GM23248 (cell line): Measurements from ENCODE around the gene BRAF.

Experiments
- EZH2 ChIP-seq: fragments of 200-600 bp; sonication (generic); IDR thresholded peaks from 2 replicates; pipeline ENCODE4 v1.6.1; 2018; ENCODE audit warnings: antibody characterized with exemption, mild to moderate bottlenecking; ENCODE audit not compliant: insufficient read depth, poor library complexity, severe bottlenecking
- EZH2phosphoT487 ChIP-seq: fragments of 200-600 bp; sonication (generic); IDR thresholded peaks from 2 replicates; pipeline ENCODE4 v1.6.1; 2018; ENCODE audit warnings: antibody characterized with exemption, moderate library complexity, mild to moderate bottlenecking, low read depth; ENCODE audit not compliant: insufficient read depth

- no peak for TF ChIP-seq EZH2
- TF ChIP-seq EZH2phosphoT487, result no peak
Measured at GRCh38 chr7:140870003-140870402, 54.7 kb downstream of the BRAF start.
